Spleen (tissue), 11 donors: ENCODE data around the gene MAG. TPM values are rescaled to one million over a fixed set of nuclear protein-coding genes. Genes with fewer than 3 reads are reported as not detected.

Experiments
- DNase-seq: peaks from one replicate; pipeline ENCODE4 v3.0.0-alpha.2; 2020
- H3K27ac ChIP-seq, 8 donors: fragments of 200-600 bp; sonication (generic) in 7 of 8; 1 replicate in 4 of 8; 2 replicates in 4 of 8; pipeline versions ENCODE4 v1.5.0 to v1.8.0; 2016 to 2021; ENCODE audit warnings: inconsistent platforms in 4 of 8, mild to moderate bottlenecking in 4 of 8, moderate library complexity in 1 of 8
- H3K27me3 ChIP-seq, 7 donors: fragments of 200-600 bp; sonication (generic) in 6 of 7; replicated peaks in 1 of 7; 1 replicate in 4 of 7; 2 replicates in 3 of 7; pipeline versions ENCODE4 v1.5.0 to v1.8.0; 2016 to 2021; ENCODE audit warnings: inconsistent platforms in 3 of 7, mild to moderate bottlenecking in 1 of 7
- H3K36me3 ChIP-seq, 6 donors: fragments of 200-600 bp; sonication (generic) in 5 of 6; 1 replicate in 4 of 6; 2 replicates in 2 of 6; pipeline versions ENCODE4 v1.5.0 to v1.8.0; 2016 to 2021; ENCODE audit warnings: inconsistent platforms in 2 of 6
- H3K4me1 ChIP-seq, 6 donors: fragments of 200-600 bp; sonication (generic) in 5 of 6; 1 replicate in 3 of 6; 2 replicates in 3 of 6; pipeline versions ENCODE4 v1.5.0 to v1.8.0; 2016 to 2021; ENCODE audit warnings: inconsistent platforms in 3 of 6
- H3K4me3 ChIP-seq, 8 donors: fragments of 200-600 bp; sonication (generic) in 7 of 8; 1 replicate in 4 of 8; 2 replicates in 4 of 8; pipeline versions ENCODE4 v1.5.0 to v1.8.0; 2016 to 2021; ENCODE audit warnings: inconsistent platforms in 4 of 8, mild to moderate bottlenecking in 4 of 8, moderate library complexity in 2 of 8
- H3K9me3 ChIP-seq, 8 donors: fragments of 200-600 bp; sonication (generic) in 7 of 8; 1 replicate in 4 of 8; 2 replicates in 4 of 8; pipeline versions ENCODE4 v1.5.0 to v1.8.0; 2016 to 2021; ENCODE audit warnings: inconsistent platforms in 4 of 8
- POLR2A ChIP-seq, 3 donors: fragments of 450-650 bp; IDR thresholded peaks; one replicate each; pipeline ENCODE4 v1.5.1; 2017; ENCODE audit warnings: antibody characterized with exemption in 3 of 3, mild to moderate bottlenecking in 1 of 3
- POLR2AphosphoS5 ChIP-seq, 3 donors: sonication (generic); formaldehyde crosslinking; IDR thresholded peaks; one replicate each; pipeline ENCODE4 v1.5.1; 2017; ENCODE audit warnings: antibody characterized with exemption in 3 of 3
- WGBS, 5 donors: extraction: QIAGEN DNeasy Blood & Tissue Kit in 3 of 5; methylation state at CpG; one replicate each; pipeline versions ENCODE4 v1.1.5 to v1.1.7; 2013 to 2018; 5-methylcytosine and 5-hydroxymethylcytosine counted together
- intact Hi-C: fragments of 100-400 bp; cut with DNase I; formaldehyde crosslinking; loops from one replicate; pipeline ENCODE4 v1.15.0; 2023; ENCODE audit warnings: low total_unique reads
- polyA plus RNA-seq, 3 donors: library from polyadenylated mRNA; stranded (reverse); fragments of 200-250 nt; gene quantifications; one replicate each; pipeline ENCODE4 v1.2.1, GENCODE V29; 2013
- total RNA-seq, 7 donors: library from RNA; depleted of rRNA in 3 of 7; stranded (reverse); fragments of >200 nt in 3 of 7; fragmentation: NEBNext Ultra II Directional in 4 of 7; extraction: Animal tissue kit (Norgen Biotek cat#: 25700) in 4 of 7; gene quantifications; one replicate each; pipeline versions ENCODE4 v1.1.0 to v1.2.1, GENCODE V29; 2016 to 2021
- TF ChIP-seq, protein P1 (sequence below), 11 experiments: fragments of 200-600 bp in 7 of 11; fragments of 450-650 bp in 4 of 11; sonication (generic) in 4 of 11; IDR thresholded peaks in 8 of 11; conservative IDR thresholded peaks in 3 of 11; 1 replicate in 7 of 11; 2 replicates in 4 of 11; pipeline versions ENCODE4 v1.4.0 to v1.8.0; 2016 to 2021; ENCODE audit warnings: antibody characterized with exemption in 11 of 11, inconsistent platforms in 4 of 11, mild to moderate bottlenecking in 1 of 11
- donor health status: healthy with polysubstance abuse.
- donor health status: DM: no; HTN: no; CAD: no; lungs with moderate emphysema.
- donor health status: DM: no; HTN: no; CAD: no.
- donor health status: Bipolar disorder and iron deficiency.
- donor health status: healthy.
- donor health status: DM: no; HTN: no; CAD: no.
- donor health status: DM: yes; HTN: yes; CAD: no.

Gene MAG
- total and polyA plus RNA-seq, 10 donors: 0.07 to 55.2 (median 0.38) TPM; not detected in 2

DNA sequence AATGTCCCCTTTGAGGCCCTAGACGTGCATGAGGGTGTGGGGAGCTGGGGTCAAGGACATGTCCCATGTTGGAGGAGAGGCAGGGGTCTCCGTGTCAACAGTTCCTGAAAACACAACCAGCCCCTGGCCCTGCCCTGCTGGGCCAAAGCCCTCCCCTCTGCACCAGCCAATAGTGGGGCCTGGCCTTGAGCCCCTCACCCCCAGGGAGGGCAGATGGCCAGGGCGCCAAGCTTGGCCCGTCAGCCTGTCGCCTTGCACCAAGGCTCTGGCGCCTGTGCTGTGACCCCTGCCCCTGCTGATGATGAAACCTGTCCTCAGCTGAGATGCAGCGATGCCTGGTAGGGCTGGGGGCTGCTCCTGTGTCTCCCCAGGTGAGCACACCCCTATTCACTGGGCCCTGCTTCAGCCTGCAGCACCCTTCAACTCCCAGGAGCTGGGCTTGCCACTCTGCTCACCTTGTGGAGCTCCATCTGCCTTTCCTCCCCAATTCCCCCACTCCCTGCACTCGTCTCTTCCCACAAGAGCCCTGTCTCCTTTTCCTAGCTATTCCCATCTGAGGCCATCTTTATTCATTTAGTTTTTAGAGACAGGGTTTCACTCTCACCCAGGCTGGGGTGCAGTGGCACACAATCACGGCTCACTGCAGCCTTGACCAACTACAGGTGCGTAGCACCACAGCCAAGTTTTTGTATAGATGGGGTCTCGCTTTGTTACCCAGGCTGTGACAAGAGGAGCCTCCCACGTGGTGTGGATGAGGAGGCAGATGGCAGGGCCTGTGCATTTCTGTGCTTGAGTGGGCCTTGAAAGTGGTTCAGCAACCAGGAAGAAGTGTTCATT, 11.8 kb upstream of the MAG start:
- Histone ChIP-seq H3K36me3 (peaks cover 3 to 50% (median 42%) of the 10 kb centered on the region in 6 donors), H3K4me3 (no peak overlapping the region)

DNA sequence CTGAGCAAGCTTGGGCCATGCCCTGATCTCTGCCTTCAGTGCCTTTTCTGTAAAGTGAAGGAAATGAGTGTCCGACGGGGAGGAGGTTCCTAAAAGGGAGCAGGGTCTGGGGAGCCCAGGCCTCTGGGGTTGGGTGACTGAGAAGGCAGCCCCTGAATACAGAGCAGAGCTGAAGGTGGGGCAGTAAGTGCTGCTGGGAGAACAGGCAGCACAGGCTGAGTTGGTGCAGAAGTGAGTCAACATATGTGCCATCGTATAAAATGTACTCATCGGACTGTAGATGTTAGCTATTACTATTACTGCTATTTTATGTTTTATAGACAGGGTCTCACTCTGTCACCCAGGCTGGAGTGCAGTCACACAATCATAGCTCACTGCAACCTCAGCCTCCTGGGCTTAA, 10.7 kb upstream of the MAG start:
- Histone ChIP-seq H3K27me3 (peaks cover 0 to 14% (median 0%) of the 10 kb centered on the region in 7 donors), H3K4me1 (peaks cover 5 to 59% (median 32%) of the 10 kb centered on the region in 6 donors), H3K36me3 (peaks cover 3 to 39% (median 33%) of the 10 kb centered on the region in 6 donors), H3K9me3 (no peaks in the 10 kb centered on the region), H3K27ac (peak overlapping the region in 1 of 8 donors; percentile 45), H3K4me3 (no peak overlapping the region)
- 61 to 89% (median 66%) methylated on average over 4 of the region's 4 CpGs for WGBS, 5 donors
- TF ChIP-seq POLR2AphosphoS5 (IDR thresholded peaks at IDR 0.05) (no peak), POLR2A (IDR thresholded peaks at IDR 0.05) (no peak)
- TF ChIP-seq, protein P1, sequence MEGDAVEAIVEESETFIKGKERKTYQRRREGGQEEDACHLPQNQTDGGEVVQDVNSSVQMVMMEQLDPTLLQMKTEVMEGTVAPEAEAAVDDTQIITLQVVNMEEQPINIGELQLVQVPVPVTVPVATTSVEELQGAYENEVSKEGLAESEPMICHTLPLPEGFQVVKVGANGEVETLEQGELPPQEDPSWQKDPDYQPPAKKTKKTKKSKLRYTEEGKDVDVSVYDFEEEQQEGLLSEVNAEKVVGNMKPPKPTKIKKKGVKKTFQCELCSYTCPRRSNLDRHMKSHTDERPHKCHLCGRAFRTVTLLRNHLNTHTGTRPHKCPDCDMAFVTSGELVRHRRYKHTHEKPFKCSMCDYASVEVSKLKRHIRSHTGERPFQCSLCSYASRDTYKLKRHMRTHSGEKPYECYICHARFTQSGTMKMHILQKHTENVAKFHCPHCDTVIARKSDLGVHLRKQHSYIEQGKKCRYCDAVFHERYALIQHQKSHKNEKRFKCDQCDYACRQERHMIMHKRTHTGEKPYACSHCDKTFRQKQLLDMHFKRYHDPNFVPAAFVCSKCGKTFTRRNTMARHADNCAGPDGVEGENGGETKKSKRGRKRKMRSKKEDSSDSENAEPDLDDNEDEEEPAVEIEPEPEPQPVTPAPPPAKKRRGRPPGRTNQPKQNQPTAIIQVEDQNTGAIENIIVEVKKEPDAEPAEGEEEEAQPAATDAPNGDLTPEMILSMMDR (IDR thresholded peaks at IDR 0.05 in 8 of 11, conservative IDR thresholded peaks at IDR 0.05 in 3 of 11): no peak
- no peak for DNase-seq
- intact Hi-C loops: no loop called here

More for the DNA sequence above, 11.8 kb upstream of the MAG start:
- intact Hi-C loops: loop anchor here (10.0 kb wide), 1 partner anchor 55 kb away; no protein-coding TSS in a partner anchor
- no peaks in the 10 kb centered on the region for H3K9me3 ChIP-seq
- peak overlapping the region in 1 of 8 donors; percentile 45 for H3K27ac ChIP-seq
- 55 to 70% (median 66%) methylated on average over 9 to 12 of the region's 12 CpGs for WGBS, 5 donors
- no peak for DNase-seq
- peaks cover 0 to 14% (median 0%) of the 10 kb centered on the region in 7 donors for H3K27me3 ChIP-seq
- peaks cover 5 to 59% (median 32%) of the 10 kb centered on the region in 6 donors for H3K4me1 ChIP-seq
- TF ChIP-seq, protein P1 (IDR thresholded peaks at IDR 0.05 in 8 of 11, conservative IDR thresholded peaks at IDR 0.05 in 3 of 11): no peak
- TF ChIP-seq POLR2A (IDR thresholded peaks at IDR 0.05): no peak
- TF ChIP-seq POLR2AphosphoS5 (IDR thresholded peaks at IDR 0.05): peak in 2 of 3 donors; percentile 53 to 80

DNA sequence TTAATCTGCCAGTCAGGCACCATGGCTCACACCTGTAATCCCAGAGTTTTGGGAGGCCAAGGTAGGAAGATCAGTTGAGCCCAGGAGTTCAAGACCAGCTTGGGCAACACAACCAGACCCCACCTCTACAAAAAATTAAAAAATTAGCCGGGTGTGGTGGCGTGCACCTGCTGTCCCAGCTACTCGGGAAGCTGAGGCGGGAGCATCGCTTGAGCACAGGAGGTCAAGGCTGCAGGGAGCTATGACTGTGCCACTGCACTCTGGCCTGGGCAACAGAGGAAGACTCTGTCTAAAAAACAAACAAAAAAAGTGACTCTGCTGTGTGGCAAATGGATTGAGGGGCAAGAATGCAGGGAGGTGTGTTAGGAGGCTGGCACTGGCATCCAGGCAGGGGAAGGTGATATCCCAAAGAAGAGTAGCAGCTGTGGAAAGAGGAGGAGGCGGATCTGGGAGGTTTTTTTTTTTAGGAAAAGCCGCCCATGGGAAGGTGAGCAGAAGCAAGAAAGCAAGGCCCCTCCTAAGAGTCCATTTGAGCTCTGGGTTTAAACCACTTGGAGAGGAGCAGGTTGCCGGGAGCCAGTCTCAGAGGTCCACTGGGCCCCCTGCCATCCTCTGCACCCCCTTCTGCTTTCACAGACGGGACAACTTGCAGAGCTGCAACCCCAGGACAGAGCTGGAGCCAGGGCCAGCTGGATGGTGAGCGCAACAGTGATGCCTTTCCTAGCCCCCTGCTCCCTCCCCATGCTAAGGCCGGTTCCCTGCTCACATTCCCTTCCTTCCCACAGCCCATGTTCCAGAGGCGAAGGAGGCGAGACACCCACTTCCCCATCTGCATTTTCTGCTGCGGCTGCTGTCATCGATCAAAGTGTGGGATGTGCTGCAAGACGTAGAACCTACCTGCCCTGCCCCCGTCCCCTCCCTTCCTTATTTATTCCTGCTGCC, 7.5 kb upstream of the MAG start:
- 65 to 82% (median 76%) methylated on average over 17 of the region's 17 CpGs for WGBS, 5 donors
- Histone ChIP-seq H3K27ac (no peak overlapping the region), H3K9me3 (no peaks in the 10 kb centered on the region), H3K27me3 (peaks cover 0 to 14% (median 0%) of the 10 kb centered on the region in 7 donors), H3K36me3 (peaks cover 0 to 8% (median 5%) of the 10 kb centered on the region in 6 donors), H3K4me3 (no peak overlapping the region), H3K4me1 (peaks cover 5 to 40% (median 32%) of the 10 kb centered on the region in 6 donors)
- TF ChIP-seq POLR2AphosphoS5 (IDR thresholded peaks at IDR 0.05): no peak
- TF ChIP-seq POLR2A (IDR thresholded peaks at IDR 0.05): no peak
- TF ChIP-seq, protein P1 (IDR thresholded peaks at IDR 0.05 in 8 of 11, conservative IDR thresholded peaks at IDR 0.05 in 3 of 11): no peak
- no peak for DNase-seq
- intact Hi-C loops: no loop called here
